AG09309 (cell line): ENCODE measurements around the gene BEGAIN.

Experiments
- DNase-seq: peaks from one replicate; pipeline ENCODE4 v3.0.0-alpha.2; 2010; ENCODE audit warnings: low read depth
- H3K4me3 ChIP-seq: 2 replicates; pipeline ENCODE4 v1.5.1; 2011; ENCODE audit warnings: mild to moderate bottlenecking, low read depth, low read length, moderate library complexity; ENCODE audit not compliant: control insufficient read depth
- TF ChIP-seq, protein P1 (sequence below): IDR thresholded peaks from 2 replicates; pipeline ENCODE4 v1.5.1; 2011; ENCODE audit warnings: mild to moderate bottlenecking, low read depth, low read length, inconsistent platforms; ENCODE audit not compliant: insufficient read depth, control insufficient read depth; ENCODE audit errors: missing control alignments

The BEGAIN gene

DNA sequence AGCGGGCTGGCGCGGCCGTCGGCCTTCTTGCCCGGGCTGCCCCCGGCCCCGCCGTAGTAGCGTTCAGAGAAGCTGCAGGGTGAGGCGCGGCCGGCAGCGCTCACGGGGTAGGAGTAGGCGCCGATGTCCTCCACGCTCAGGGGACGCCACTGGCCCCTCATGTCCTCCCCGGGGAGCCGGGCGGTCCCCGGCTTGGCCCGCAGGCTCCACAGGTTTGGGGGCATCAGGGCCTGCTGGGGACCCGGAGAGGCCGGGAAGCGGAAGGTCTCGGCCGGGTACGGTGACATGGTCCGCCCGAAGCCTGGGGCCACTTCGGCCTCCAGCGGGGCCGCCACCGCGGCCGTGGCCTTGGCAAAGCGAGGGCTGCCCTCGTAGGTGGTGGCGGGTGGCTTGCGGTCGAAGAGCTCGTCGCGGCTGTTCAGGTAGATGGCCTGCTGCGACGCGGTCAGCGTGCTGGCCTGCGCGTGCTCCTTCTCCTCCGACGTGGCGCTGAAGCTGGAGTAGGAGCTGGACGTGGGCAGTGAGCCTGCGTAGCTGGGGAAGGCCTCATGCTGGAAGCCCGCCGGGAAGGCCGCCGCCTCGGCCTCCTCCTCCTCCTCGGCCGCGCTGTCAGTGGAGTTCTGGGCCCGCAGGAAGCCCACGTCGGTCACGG is 48.7 kb downstream of the BEGAIN start:
- H3K4me3 ChIP-seq, result no peak overlapping the region
- TF ChIP-seq, protein P1, sequence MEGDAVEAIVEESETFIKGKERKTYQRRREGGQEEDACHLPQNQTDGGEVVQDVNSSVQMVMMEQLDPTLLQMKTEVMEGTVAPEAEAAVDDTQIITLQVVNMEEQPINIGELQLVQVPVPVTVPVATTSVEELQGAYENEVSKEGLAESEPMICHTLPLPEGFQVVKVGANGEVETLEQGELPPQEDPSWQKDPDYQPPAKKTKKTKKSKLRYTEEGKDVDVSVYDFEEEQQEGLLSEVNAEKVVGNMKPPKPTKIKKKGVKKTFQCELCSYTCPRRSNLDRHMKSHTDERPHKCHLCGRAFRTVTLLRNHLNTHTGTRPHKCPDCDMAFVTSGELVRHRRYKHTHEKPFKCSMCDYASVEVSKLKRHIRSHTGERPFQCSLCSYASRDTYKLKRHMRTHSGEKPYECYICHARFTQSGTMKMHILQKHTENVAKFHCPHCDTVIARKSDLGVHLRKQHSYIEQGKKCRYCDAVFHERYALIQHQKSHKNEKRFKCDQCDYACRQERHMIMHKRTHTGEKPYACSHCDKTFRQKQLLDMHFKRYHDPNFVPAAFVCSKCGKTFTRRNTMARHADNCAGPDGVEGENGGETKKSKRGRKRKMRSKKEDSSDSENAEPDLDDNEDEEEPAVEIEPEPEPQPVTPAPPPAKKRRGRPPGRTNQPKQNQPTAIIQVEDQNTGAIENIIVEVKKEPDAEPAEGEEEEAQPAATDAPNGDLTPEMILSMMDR, result no peak
- DNase-seq, result no peak

DNA sequence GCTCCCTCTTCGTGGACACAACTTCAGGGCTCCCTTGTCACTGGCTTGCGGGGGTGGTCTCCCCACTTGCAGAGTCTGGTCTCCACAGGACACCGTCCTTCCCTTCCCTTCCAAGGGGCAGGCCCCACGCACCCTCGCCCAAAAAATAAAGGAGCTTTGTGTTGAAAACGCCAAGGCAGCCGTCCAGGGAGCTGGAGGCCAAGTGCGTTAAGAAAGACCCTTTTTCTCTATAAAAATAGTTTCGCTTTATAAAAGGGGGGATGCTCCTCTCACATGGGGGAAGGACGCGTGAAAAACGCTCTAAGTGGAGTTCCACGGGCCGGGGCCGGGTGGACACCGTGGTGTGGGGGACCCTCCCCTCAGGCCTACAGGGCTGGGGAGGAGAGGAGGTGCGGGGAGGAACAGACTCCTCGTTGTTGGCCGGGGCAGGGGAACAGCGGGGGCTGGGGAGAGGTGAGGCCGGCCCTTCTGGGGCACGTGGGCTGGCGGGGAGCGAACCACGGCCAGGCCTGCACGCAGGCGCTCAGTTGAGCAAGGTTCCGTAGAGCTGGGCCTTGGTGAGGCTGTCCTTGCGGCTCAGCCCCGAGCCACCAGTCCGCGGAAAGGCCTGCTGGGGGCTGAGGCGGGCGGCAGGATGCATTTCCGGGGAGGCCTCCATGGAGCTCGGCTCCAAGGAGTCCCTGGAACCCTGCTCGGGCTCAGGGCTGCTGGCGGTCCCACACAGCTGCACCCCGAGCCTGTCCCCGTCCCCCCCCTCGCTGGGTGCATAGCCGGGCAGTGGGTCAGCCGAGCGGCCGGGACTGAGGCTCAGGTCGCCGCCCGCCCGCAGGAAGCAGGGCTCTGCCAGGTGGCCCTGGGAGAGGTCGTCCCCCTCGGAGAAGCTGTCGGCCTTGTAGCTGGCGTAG is 49.5 kb downstream of the BEGAIN start:
- no peak for DNase-seq
- no peak overlapping the region for H3K4me3 ChIP-seq
- TF ChIP-seq, protein P1, result no peak

DNA sequence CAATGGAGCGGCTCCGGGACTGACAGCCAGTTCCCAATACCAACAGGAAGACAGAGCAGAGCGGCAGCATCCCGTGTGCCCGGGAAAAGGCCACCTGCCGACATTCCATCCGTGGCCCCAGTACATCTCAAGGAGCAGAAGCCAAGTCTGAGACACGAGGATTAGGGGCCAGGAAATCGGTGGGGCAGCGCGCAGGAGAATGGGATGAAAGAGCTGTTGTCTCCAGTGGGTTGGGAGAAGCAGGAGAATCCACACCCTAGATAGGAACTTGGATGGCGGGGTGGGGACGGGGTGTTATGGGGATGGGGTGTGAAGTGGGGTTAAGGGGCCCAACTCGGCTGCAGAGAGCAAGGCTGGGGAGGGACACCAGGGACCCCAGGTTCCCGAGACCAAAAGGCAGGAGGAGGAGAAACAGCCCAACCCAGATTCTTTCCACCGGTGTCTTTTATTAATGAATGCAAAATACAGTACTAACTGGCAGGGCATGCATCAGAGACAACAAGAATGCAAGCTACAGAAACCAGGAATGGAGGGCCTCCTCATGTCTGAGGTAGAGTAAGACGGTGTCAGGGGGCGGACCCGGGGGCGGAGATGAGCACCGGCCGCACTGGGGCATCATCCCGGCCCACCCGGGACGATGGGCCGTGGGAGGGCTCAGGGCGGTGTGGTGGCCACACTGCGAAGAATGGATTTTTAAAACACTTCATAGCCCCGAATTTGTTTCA is 50.3 kb downstream of the BEGAIN start:
- no peak for DNase-seq
- TF ChIP-seq, protein P1, result no peak
- H3K4me3 ChIP-seq, result no peak overlapping the region

DNA sequence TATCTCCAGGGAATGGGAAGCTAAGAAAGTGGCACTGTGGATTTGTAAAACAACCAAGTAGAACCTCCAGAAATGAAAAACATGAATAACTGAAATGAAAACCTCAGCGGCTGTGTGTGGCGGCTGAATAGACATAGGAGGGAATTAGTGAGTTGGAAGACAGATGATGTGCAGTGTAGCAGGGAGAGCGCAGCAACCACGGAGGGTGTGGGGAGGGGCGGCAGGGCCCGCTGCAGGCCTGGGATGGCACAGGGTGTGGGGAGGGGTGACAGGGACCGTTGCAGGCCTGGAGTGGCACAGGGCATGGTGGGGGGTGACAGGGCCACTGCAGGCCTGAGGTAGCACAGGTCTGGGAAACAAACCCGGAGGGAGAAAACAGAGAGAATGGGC is 51.1 kb downstream of the BEGAIN start:
- DNase-seq, result no peak
- H3K4me3 ChIP-seq, result no peak overlapping the region
- TF ChIP-seq, protein P1, result no peak

DNA sequence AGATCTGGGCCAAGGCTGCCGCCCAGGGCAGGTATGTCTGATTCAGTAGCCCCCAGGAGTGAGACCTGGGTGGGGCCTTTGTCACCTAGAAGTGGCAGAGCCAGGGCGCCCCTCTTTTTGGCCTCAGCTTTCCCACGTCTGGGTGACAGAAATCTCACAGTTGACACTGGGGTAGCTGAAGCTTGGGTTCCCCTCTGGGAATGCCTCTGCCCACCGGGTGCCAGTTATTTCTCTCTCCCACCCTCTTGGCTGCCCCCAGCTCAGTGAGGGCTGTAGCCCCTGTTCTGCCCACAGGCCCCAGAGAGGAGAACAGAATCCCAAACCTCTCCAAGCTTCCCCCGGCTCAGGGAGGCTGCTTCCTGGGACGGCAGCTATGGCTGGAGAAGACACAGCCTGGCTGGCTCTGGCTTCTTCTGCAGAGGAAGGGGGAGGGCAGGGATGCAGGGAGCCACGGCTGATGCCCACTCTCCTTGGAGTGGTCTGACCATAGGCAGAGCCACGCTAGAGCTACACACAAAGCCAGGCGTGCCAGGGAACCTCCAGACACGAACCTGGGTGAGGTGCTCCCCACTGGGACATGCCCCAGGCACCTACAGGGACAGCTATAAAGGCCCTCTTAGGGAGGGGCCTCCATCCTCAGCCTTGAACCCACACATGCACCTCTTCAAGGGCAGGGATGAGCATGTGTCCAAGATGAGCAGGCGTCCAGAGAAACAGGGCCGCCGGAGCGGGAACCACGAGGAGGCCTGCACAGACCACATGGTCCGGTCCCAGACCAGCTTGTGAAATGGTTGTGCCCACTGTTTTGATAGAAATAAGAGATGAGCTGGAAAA is 51.7 kb downstream of the BEGAIN start:
- H3K4me3 ChIP-seq, result no peak overlapping the region

More for the DNA sequence above, 51.7 kb downstream of the BEGAIN start:
- DNase-seq, result no peak
- TF ChIP-seq, protein P1, result no peak
